Activated CD4-positive, alpha-beta memory T cell treated with anti-CD3 and anti-CD28 coated beads for 36 hours (primary cell): Measurements from ENCODE around the gene VDAC1. TPM values are rescaled to one million over a fixed set of nuclear protein-coding genes. Genes with fewer than 3 reads are reported as not detected.

Experiments
- CTCF ChIA-PET: fragments of 350-600 bp; sonication (Branson Sonifier 250); formaldehyde crosslinking; loops from one replicate; lab custom pipeline; 2021; ENCODE audit warnings: antibody characterized with exemption, inconsistent platforms; lab: Charles Lee
- POLR2A ChIA-PET: fragments of 350-600 bp; sonication (Branson Sonifier 250); formaldehyde crosslinking; loops from one replicate; lab custom pipeline; 2021; ENCODE audit warnings: antibody characterized with exemption; lab: Charles Lee
- DNase-seq: peaks from one replicate; pipeline ENCODE4 v3.0.0-alpha.2; 2020
- H3K27ac Mint-ChIP-seq: one replicate; pipeline ENCODE4 v1.8.0; 2021; ENCODE audit warnings: mixed read lengths
- H3K27me3 Mint-ChIP-seq: one replicate; pipeline ENCODE4 v1.8.0; 2021; ENCODE audit warnings: mixed read lengths
- H3K36me3 Mint-ChIP-seq: one replicate; pipeline ENCODE4 v1.8.0; 2021; ENCODE audit warnings: mixed read lengths
- H3K4me1 Mint-ChIP-seq: one replicate; pipeline ENCODE4 v1.8.0; 2021; ENCODE audit warnings: low read depth, mixed read lengths
- H3K4me3 Mint-ChIP-seq: one replicate; pipeline ENCODE4 v1.8.0; 2021; ENCODE audit warnings: mild to moderate bottlenecking, mixed read lengths
- H3K9me3 Mint-ChIP-seq: one replicate; pipeline ENCODE4 v1.8.0; 2021; ENCODE audit warnings: mixed read lengths
- intact Hi-C: fragments of 100-400 bp; cut with micrococcal nuclease; formaldehyde crosslinking; loops from one replicate; pipeline ENCODE4 v1.15.1; 2023
- total RNA-seq, 2 experiments: library from RNA; stranded (reverse); gene quantifications; one replicate each; pipeline ENCODE4 v1.2.3, GENCODE V29; 2021

The VDAC1 gene
- total RNA-seq, 2 experiments from 2014 or later: 407 to 416 TPM

DNA sequence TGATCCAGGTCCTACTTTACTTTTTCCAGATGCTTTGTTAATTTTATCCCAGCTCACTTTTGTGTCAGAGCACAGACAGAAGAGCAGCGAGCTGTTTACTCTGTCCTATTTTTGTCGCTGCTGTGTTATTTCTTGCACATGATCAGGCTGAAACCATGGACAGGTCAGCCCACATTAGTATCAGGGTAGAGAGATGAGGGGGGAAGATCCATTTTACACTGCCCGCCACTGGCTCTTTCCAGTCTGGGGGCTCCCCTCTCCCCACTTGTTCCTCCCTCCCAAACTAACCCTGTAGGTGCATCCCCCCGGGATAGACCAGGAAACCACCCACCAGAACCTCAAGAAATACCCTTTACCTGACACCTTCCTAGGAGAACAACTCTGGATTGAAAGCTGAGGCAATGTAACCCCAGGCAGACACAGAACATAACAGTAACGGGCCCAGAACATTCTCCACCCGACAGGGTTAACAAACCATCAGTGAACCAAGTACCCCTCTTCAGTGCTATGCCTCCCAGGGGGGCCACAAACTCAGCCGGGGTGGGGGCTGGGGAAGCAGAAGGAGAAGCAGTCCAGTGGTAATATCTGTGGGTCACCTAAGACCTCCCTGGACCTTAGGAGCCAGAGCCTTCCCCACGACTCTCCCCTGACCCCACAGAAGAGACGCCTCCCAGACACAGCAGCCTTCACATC, 10.3 kb downstream of the VDAC1 start:
- H3K4me1 Mint-ChIP-seq: peaks cover 36% of the 10 kb centered on the region
- ChIA-PET CTCF (interaction anchor here (0.9 to 1.6 kb wide), 3 partner anchors 13 to 418 kb away, joined by 3 to 5 read pairs (median 4); partner anchors contain the start of gene CDKN2AIPNL), POLR2A (interaction anchor here (2.6 kb wide), 1 partner anchor 17 kb away, joined by 7 read pairs; no protein-coding TSS in a partner anchor)
- no peak for DNase-seq
- no peaks in the 10 kb centered on the region for H3K27me3 Mint-ChIP-seq
- no peak overlapping the region for H3K27ac Mint-ChIP-seq
- no peak overlapping the region for H3K4me3 Mint-ChIP-seq
- intact Hi-C loops: no loop called here
- no peaks in the 10 kb centered on the region for H3K9me3 Mint-ChIP-seq
- H3K36me3 Mint-ChIP-seq: peaks cover 23% of the 10 kb centered on the region

DNA sequence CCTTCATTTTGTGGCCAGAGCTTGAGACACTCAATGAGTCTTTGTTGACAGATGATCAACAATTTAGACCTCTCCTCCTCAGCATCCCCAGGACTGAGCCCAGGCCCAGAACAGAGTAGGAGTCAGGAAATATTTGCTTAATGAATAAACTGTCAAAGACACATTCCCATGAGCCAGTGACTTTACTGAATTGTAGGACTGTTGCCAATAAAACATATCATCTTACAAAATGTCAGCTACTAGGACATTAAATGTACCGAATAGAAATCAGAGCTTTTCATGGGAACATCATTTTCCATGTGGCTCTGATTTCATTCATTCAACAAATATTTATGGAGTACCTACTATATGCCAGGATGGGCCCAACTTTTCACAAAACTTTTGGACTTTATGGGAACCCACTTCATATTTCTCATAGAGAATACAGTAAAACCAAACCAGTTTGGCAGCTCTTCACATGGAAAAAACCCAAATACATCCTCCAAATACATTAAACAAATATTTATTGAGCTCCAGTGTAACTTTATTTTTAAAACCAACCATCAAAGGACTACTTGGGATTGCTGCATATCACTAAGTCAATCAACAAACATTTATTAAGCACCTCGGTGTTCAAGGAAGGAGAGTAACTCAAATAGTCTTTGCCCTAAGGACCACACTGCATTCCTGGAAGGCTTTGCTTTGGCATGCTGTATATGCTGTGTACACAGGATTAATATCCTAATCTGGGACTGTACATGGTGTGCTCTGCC, 11.4 kb downstream of the VDAC1 start:
- intact Hi-C loops: no loop called here
- POLR2A ChIA-PET: interaction anchor here (2.6 kb wide), 1 partner anchor 16 kb away, joined by 7 read pairs; no protein-coding TSS in a partner anchor
- no peaks in the 10 kb centered on the region for H3K27me3 Mint-ChIP-seq

DNA sequence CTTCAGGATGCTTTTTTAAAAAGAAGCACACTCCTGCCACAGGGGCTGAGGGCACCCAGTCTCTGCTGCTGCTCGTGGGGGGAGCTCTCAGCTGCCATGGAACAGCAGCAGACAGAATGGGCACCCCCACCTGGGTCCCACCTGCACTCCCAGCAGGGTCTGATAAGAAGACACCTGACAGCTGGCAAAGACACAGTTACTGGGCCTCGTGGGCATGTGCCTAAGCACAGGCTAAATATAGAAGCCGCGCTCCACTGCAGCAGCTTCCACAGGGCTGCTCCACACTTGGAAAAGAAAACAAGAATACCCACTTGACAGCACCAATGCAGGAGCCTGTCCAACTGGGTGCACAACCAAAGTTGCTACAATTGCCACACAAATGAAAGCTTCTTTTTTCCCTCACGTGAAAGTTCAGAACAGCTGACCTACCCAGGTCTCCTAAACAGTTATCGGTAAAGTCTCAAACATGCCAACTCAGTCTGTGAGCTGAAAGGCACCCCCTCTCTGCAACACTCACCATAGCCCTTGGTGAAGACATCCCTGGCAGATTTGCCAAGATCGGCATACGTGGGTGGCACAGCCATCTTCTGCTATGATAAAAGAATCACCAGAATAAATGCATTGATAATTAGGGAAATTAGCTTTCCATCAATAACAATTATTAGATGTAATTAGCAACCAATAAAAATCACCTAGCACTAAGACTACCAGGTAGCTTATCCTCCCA, 12.2 kb downstream of the VDAC1 start:
- intact Hi-C loops: no loop called here
- ChIA-PET CTCF (interaction anchor here (0.8 to 1.9 kb wide), 8 partner anchors 11 to 297 kb away, joined by 3 to 8 read pairs (median 4); partner anchors contain the start of gene VDAC1), POLR2A (interaction anchor here (1.0 to 1.3 kb wide), 2 partner anchors 11 to 13 kb away, joined by 3 to 4 read pairs; partner anchors contain the start of gene VDAC1)
- DNase-seq: no peak
- no peak overlapping the region for H3K27ac Mint-ChIP-seq
- H3K36me3 Mint-ChIP-seq: peaks cover 33% of the 10 kb centered on the region
- no peaks in the 10 kb centered on the region for H3K9me3 Mint-ChIP-seq
- no peaks in the 10 kb centered on the region for H3K27me3 Mint-ChIP-seq
- peaks cover 32% of the 10 kb centered on the region for H3K4me1 Mint-ChIP-seq
- no peak overlapping the region for H3K4me3 Mint-ChIP-seq

More for the DNA sequence above, 11.4 kb downstream of the VDAC1 start:
- no peaks in the 10 kb centered on the region for H3K9me3 Mint-ChIP-seq
- H3K4me3 Mint-ChIP-seq: no peak overlapping the region
- H3K36me3 Mint-ChIP-seq: peaks cover 28% of the 10 kb centered on the region
- no peak overlapping the region for H3K27ac Mint-ChIP-seq
- CTCF ChIA-PET: interaction anchor here (0.8 to 1.9 kb wide), 8 partner anchors 10 to 296 kb away, joined by 3 to 5 read pairs (median 4); partner anchors contain the start of gene VDAC1
- H3K4me1 Mint-ChIP-seq: peaks cover 34% of the 10 kb centered on the region
- no peak for DNase-seq

DNA sequence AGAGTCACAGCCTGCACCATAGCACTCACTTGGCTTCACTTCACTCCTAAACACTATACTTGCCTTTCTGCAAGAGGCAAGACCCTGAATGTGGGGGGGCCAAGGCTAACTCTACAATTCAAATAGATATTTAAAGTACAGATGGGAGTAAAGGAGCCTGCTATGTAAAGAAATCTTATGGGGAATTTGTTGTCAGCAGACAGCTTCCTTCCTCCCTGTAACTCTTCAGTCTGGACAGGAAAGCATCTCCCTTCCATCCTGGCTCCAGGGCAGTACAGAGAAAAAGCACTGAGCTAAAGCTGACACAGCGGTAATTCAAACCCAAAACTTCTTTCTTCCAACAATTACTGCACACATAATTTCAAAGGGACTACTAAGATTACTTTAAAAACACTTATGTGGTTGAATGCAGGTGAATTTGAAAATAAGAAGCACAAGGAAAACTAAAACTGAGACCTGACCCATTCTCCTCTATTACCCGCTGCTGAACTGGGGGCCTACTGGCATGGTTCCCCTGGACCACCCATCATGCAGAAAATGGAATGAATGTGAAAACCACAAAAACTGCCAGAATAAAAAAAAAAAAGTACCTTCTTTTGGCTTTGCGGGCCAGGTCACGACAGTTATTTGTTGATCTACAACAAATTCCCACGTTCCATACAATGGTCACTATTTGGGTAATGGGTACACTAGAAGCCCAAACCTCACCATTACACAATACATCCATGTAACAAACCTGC, 13.4 kb downstream of the VDAC1 start:
- CTCF ChIA-PET: interaction anchor here (1.4 to 1.9 kb wide), 2 partner anchors 12 kb away, joined by 5 to 8 read pairs; no protein-coding TSS in a partner anchor

DNA sequence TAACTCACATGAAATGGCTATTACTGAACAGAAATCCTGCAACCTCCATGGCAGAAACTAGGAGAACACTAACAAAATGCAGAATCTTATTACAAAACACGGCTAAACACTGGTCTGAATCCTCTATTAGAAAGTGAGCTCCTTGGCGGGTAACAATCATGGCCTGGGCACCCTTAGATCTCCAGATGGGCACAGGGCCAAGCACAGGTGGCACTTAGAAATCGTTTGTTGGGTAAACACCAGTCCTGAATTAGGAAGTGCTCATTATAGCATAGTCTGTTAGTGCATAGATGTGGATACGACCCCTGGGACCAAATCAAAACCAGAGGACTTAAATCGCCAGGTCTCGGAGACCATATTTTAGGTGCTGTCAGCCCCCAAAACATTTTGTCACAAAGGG, 14.4 kb downstream of the VDAC1 start:
- H3K27ac Mint-ChIP-seq: no peak overlapping the region
- no peaks in the 10 kb centered on the region for H3K27me3 Mint-ChIP-seq
- no peak overlapping the region for H3K4me3 Mint-ChIP-seq
- intact Hi-C loops: no loop called here
- ChIA-PET POLR2A (no interaction called here), CTCF (no interaction called here)
- peaks cover 23% of the 10 kb centered on the region for H3K4me1 Mint-ChIP-seq
- H3K9me3 Mint-ChIP-seq: no peaks in the 10 kb centered on the region
- H3K36me3 Mint-ChIP-seq: peaks cover 47% of the 10 kb centered on the region
- no peak for DNase-seq

More for the DNA sequence above, 13.4 kb downstream of the VDAC1 start:
- Mint-ChIP-seq H3K36me3 (peaks cover 41% of the 10 kb centered on the region), H3K27me3 (no peaks in the 10 kb centered on the region), H3K4me3 (no peak overlapping the region), H3K27ac (no peak overlapping the region), H3K4me1 (peaks cover 25% of the 10 kb centered on the region), H3K9me3 (no peaks in the 10 kb centered on the region)
- DNase-seq: no peak
- POLR2A ChIA-PET: interaction anchor here (1.0 to 1.3 kb wide), 2 partner anchors 12 to 14 kb away, joined by 3 to 4 read pairs; partner anchors contain the start of gene VDAC1
- intact Hi-C loops: no loop called here

DNA sequence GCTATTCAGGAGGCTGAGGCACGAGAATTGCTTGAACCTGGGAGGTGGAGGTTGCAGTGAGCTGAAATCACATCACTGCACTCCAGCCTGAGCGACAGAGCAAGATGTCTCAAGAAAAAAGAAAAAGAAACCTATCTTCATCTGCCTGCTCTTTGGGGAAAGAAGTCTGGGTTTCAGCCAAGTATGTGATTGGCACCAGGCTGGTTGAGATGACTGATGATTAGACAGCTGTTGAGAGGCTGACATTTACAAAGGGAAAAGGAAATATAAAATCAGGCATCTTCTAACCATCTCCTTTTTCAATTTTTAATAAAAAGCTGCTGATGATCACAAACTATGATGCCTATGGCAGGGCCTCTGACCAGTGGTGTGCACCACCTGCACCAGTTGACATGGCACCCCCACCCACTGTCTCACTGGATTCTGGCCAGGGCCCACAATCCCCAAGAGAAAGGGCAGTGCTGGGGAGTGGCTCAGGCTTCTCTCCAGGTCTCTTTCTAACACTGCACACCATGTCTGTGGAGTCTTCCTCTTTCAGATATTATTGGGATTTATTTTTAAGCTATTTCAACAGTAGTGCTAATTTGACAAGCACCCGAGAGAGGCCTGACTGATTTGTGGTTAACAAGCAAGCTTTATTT, 19.1 kb downstream of the VDAC1 start:
- ChIA-PET POLR2A (interaction anchor here (1.0 kb wide), 1 partner anchor 189 kb away, joined by 3 read pairs; no protein-coding TSS in a partner anchor), CTCF (interaction anchor here (1.1 kb wide), 1 partner anchor 10 kb away, joined by 4 read pairs; no protein-coding TSS in a partner anchor)
- no peak overlapping the region for H3K27ac Mint-ChIP-seq
- peaks cover 48% of the 10 kb centered on the region for H3K36me3 Mint-ChIP-seq
- DNase-seq: no peak
- no peaks in the 10 kb centered on the region for H3K27me3 Mint-ChIP-seq
- peaks cover 7% of the 10 kb centered on the region for H3K4me1 Mint-ChIP-seq
- intact Hi-C loops: no loop called here
- H3K9me3 Mint-ChIP-seq: no peaks in the 10 kb centered on the region
- no peak overlapping the region for H3K4me3 Mint-ChIP-seq

DNA sequence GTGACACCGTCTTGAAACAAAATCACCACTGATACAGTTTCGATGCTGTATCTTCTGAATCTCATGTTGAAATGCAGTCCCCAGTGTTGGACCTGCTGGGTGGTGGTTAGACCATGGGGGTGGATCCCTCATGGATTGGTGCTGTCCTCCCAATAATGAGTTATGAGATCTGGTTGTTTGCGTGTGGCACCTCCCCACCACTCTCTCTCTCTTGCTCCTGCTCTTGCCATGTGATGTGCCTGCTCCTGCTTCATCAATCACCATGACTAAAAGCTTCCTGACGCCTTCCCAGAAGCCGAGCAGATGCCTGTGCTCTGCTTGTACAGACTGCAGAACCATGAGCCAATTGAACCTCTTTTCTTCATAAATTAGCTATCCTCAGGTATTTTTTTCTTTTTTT, 21.1 kb downstream of the VDAC1 start:
- Mint-ChIP-seq H3K9me3 (no peaks in the 10 kb centered on the region), H3K4me1 (peaks cover 10% of the 10 kb centered on the region), H3K36me3 (peaks cover 41% of the 10 kb centered on the region), H3K27ac (no peak overlapping the region), H3K27me3 (no peaks in the 10 kb centered on the region), H3K4me3 (no peak overlapping the region)
- ChIA-PET POLR2A (no interaction called here), CTCF (interaction anchor here (0.6 to 1.1 kb wide), 2 partner anchors 20 to 829 kb away, joined by 3 to 5 read pairs; no protein-coding TSS in a partner anchor)
- intact Hi-C loops: no loop called here
- no peak for DNase-seq

DNA sequence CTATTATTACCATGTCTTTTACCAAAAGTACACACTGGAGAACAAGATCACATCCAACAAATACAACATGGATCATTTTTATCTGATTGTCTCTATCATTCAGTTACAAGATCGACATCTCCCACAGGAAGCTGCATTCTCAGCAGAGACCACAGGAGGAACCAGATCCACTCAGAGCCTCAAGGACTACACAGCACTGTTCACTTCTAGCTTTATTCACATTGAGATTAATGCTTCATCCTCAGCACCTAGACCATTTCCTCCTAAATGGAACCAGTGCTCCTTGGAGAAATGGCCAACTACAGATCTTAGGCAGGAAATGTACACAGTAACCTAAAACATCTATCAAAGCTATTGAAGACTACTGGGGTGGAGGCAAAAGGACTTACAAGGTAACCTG, 23.1 kb downstream of the VDAC1 start:
- no peaks in the 10 kb centered on the region for H3K27me3 Mint-ChIP-seq
- no peak for DNase-seq
- ChIA-PET CTCF (interaction anchor here (0.9 to 2.7 kb wide), 4 partner anchors 13 to 45 kb away, joined by 3 to 6 read pairs (median 5); no protein-coding TSS in a partner anchor), POLR2A (no interaction called here)
- no peaks in the 10 kb centered on the region for H3K9me3 Mint-ChIP-seq
- peak overlapping the region; percentile 18 for H3K27ac Mint-ChIP-seq
- peaks cover 38% of the 10 kb centered on the region for H3K36me3 Mint-ChIP-seq
- H3K4me3 Mint-ChIP-seq: no peak overlapping the region
- intact Hi-C loops: no loop called here
- H3K4me1 Mint-ChIP-seq: peaks cover 27% of the 10 kb centered on the region

DNA sequence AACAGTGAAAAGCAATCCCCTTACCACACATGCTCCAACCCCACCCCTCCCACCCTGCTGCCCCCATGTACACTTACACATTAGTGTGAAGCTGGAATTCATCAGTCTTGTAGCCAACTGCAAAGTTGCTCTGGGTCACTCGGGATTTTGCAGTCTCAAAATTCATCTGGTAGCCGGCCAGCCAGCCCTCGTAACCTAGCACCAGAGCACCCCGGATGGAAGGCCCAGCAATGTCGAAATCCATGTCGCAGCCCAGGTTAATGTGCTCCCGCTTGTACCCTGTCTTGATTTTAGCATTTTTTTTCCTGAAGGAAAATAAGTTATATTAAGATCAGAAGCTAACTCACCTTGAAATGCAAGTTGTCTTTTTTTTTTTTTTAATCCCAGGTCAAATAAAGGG, 24.1 kb downstream of the VDAC1 start:
- Mint-ChIP-seq H3K36me3 (peaks cover 37% of the 10 kb centered on the region), H3K4me3 (no peak overlapping the region), H3K4me1 (peaks cover 35% of the 10 kb centered on the region), H3K9me3 (no peaks in the 10 kb centered on the region), H3K27me3 (no peaks in the 10 kb centered on the region), H3K27ac (no peak overlapping the region)
- POLR2A ChIA-PET: interaction anchor here (1.7 kb wide), 1 partner anchor 23 kb away, joined by 4 read pairs; no protein-coding TSS in a partner anchor
- intact Hi-C loops: no loop called here
- DNase-seq: no peak
- CTCF ChIA-PET: interaction anchor here (0.9 to 2.7 kb wide), 9 partner anchors 13 to 225 kb away, joined by 3 to 13 read pairs (median 5); partner anchors contain the start of gene VDAC1

DNA sequence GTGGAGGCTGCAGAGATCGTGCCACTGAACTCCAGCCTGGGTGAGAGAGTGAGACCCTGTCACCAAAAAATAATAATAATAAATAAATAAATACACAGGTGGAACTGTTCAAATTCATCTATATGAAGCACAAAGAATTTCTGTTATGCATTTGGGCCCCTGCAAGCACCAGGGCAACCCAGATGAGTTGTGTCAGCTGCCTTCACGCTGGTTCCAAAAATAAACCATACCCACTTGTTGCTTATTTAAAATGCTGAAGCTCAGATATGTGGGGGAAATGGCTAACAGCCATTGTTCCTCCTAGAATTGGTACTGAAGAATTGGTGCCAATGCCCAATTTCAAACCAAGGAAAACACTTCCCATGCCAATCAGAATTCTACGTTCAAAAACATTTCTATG, 25.8 kb downstream of the VDAC1 start:
- intact Hi-C loops: no loop called here
- Mint-ChIP-seq H3K36me3 (peaks cover 43% of the 10 kb centered on the region), H3K27ac (no peak overlapping the region), H3K4me3 (no peak overlapping the region), H3K9me3 (no peaks in the 10 kb centered on the region), H3K27me3 (no peaks in the 10 kb centered on the region), H3K4me1 (peaks cover 37% of the 10 kb centered on the region)
- no peak for DNase-seq
- CTCF ChIA-PET: interaction anchor here (0.7 to 2.5 kb wide), 8 partner anchors 9 to 556 kb away, joined by 3 to 13 read pairs (median 7); partner anchors contain the start of gene VDAC1
- POLR2A ChIA-PET: no interaction called here
